AG04449 (cell line): ENCODE data around the gene CAMTA1.

Experiments
- CTCF ChIA-PET: fragments of 350-600 bp; formaldehyde crosslinking; extraction: SDS; loops from one replicate; lab custom pipeline; 2021; ENCODE audit warnings: antibody characterized with exemption; lab: Yijun Ruan, JAX
- POLR2A ChIA-PET: fragments of 400-600, 350-600 bp; formaldehyde crosslinking; extraction: SDS; loops from one replicate; lab custom pipeline; 2020; ENCODE audit warnings: antibody characterized with exemption, inconsistent platforms; lab: Yijun Ruan, JAX
- DNase-seq: peaks from one replicate; pipeline ENCODE4 v3.0.0-alpha.2; 2010; ENCODE audit warnings: low read depth, low spot score
- H3K4me3 ChIP-seq: 2 replicates; pipeline ENCODE4 v1.5.1; 2011; ENCODE audit warnings: low read depth, mild to moderate bottlenecking, control low read depth, low read length
- TF ChIP-seq, protein P1 (sequence below): IDR thresholded peaks from one replicate; pipeline ENCODE4 v1.5.1; 2011; ENCODE audit warnings: mild to moderate bottlenecking, moderate library complexity, low read length, control low read depth, inconsistent platforms; ENCODE audit not compliant: insufficient read depth; ENCODE audit errors: missing control alignments

Gene CAMTA1

GRCh38 chr1:7105269-7105668 is 320.0 kb downstream of the CAMTA1 start:
- TF ChIP-seq, protein P1, sequence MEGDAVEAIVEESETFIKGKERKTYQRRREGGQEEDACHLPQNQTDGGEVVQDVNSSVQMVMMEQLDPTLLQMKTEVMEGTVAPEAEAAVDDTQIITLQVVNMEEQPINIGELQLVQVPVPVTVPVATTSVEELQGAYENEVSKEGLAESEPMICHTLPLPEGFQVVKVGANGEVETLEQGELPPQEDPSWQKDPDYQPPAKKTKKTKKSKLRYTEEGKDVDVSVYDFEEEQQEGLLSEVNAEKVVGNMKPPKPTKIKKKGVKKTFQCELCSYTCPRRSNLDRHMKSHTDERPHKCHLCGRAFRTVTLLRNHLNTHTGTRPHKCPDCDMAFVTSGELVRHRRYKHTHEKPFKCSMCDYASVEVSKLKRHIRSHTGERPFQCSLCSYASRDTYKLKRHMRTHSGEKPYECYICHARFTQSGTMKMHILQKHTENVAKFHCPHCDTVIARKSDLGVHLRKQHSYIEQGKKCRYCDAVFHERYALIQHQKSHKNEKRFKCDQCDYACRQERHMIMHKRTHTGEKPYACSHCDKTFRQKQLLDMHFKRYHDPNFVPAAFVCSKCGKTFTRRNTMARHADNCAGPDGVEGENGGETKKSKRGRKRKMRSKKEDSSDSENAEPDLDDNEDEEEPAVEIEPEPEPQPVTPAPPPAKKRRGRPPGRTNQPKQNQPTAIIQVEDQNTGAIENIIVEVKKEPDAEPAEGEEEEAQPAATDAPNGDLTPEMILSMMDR, result no peak
- POLR2A ChIA-PET, result no interaction called here
- DNase-seq, result no peak
- CTCF ChIA-PET, result interaction anchor here (1.3 kb wide), 1 partner anchor 35 kb away, joined by 4 read pairs; no protein-coding TSS in a partner anchor
- no peak overlapping the region for H3K4me3 ChIP-seq

DNA sequence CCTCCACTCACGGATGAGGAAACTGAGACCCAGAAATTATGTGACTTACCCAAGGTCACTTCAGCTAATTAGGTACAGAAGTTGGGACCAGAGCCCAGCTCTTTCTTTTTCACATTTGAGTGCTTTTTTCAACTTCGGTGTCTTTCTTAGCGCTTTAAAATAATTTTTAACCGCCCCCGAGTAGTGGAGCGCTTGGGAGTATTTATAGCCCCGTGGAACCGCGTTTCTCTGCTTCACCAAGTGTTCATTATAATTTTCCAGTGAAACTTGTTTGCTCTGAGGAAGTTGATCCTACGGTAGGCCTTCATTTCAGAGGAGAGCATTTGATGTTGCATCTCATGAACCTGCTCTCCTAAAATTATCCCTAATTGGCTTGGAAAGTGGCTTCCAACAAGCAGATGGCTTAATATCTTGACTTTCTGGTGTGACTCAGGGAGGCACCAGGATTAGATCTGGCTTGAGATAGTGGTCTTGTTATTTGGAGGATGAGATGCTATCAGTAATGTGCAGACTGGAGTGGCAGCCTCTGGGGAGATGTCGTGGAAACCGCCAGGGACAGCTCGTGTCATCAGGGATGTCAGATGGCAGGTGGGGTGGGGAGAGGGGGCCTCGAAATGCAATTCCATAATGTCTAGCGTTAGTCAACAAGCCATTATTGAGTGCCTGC is 321.3 kb downstream of the CAMTA1 start:
- ChIA-PET CTCF (no interaction called here), POLR2A (no interaction called here)
- TF ChIP-seq, protein P1, result no peak
- DNase-seq, result no peak
- no peak overlapping the region for H3K4me3 ChIP-seq

DNA sequence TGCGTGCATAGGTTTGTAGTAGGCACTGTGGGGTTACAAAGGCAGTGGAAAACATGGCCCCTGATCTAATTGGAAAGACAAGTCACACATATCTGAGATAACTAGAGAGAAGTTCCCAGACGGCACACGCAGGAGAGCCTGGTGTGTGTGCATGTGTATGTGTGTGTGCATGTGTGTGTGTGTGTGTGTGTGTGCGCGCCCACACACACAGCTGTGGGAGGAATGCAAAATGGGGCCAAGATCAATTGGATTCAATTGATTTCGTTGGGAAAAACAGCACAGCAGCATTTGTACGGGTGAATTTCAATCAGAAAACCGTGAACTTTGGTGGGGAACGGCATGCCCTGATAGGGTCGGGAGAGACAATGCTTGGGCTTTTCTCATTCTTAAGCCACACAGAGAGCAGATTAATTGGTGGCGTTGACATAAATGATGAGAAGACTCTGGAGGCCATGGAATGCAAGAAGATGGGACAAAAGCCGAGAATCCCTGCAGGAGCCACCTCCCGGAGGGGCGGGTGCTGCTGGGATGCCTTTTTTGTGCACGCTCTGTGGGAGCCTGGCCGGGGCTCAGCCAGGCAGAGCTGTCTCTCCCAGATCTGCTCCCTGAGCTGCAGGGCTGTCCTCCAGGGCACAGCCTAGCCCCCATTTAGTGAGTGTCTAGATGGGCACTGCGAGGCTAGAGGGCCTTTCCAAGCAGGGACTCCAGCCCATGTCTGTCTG is 322.0 kb downstream of the CAMTA1 start:
- TF ChIP-seq, protein P1, result no peak
- H3K4me3 ChIP-seq, result no peak overlapping the region
- DNase-seq, result no peak
- ChIA-PET POLR2A (no interaction called here), CTCF (interaction anchor here (5.2 kb wide), 1 partner anchor 37 kb away, joined by 21 read pairs; no protein-coding TSS in a partner anchor)

DNA sequence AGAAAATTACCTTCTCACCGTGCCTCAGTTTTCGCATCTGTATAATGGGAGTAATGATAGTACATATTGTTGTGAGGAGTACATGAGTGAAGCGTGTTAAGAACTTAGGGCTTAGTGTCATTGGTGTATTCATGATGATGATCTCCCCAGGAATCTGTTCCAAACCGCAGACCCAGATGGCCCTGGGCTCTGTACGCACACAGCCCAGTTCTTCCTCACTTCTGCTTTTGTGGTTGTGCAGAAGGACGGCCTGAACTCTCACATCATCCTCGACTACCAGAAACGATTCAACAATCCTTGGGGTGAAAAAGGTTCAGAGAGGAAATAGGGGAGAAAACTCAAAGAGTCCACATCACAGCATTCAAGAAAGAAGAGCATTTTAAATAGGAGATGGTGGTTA is 323.0 kb downstream of the CAMTA1 start:
- ChIA-PET POLR2A (no interaction called here), CTCF (interaction anchor here (5.2 kb wide), 1 partner anchor 38 kb away, joined by 21 read pairs; no protein-coding TSS in a partner anchor)
- DNase-seq, result no peak
- TF ChIP-seq, protein P1, result no peak
- no peak overlapping the region for H3K4me3 ChIP-seq

DNA sequence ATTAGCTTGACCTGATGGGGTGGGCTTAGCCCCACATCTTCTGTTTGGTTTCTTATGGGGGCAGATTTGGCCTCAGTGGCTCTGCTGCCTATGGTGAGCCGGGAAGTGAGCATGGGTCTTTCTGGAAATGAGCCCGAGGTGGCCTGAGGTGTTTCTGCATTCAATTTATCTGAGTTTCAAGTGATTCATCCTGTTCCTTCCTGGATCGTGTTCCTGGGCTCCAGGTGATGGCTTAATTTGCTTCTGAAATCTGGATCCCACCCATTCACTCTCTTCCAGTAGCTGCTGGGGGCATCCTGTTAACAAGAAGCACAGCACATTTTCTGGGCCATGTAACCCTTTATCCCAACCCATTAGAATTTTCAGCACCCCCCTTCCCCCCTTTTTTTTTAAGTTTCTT is 324.6 kb downstream of the CAMTA1 start:
- ChIA-PET CTCF (interaction anchor here (1.1 to 5.2 kb wide), 3 partner anchors 22 to 538 kb away, joined by 3 to 21 read pairs (median 3); no protein-coding TSS in a partner anchor), POLR2A (no interaction called here)
- no peak overlapping the region for H3K4me3 ChIP-seq
- no peak for DNase-seq
- TF ChIP-seq, protein P1, result no peak

GRCh38 chr1:7110321-7110720 is 325.1 kb downstream of the CAMTA1 start:
- CTCF ChIA-PET, result interaction anchor here (1.1 to 5.2 kb wide), 3 partner anchors 40 to 537 kb away, joined by 3 to 21 read pairs (median 3); no protein-coding TSS in a partner anchor

More at GRCh38 chr1:7110321-7110720, 325.1 kb downstream of the CAMTA1 start:
- no peak for DNase-seq
- H3K4me3 ChIP-seq, result no peak overlapping the region
- POLR2A ChIA-PET, result no interaction called here
- TF ChIP-seq, protein P1, result no peak
